GM19463 (cell line): ENCODE results near the gene IARS1.
A peak's percentile ranks its signal among the peaks of the same experiment; 100 is the strongest.

Experiments
- ATAC-seq: cut with Tn5 transposase; IDR thresholded peaks from one replicate; pipeline ENCODE4 v1.9.1; 2021; ENCODE audit warnings: mild to moderate bottlenecking, moderate library complexity; ENCODE audit not compliant: unreplicated experiment

Gene IARS1

GRCh38 chr9:92293452-92294296, at the start of gene IARS1:
IARS1 (minus strand) TSS chr9:92293697; CDS start chr9:92289419, 4,278 bp downstream.
- ATAC-seq: peak; percentile 97

GRCh38 chr9:92342825-92343488, 49.5 kb upstream of the IARS1 start:
- no peak for ATAC-seq

- ATAC-seq: no peak
Observed at GRCh38 chr9:92341578-92341977, 48.1 kb upstream of the IARS1 start.

GRCh38 chr9:92333282-92333634, 39.8 kb upstream of the IARS1 start:
- ATAC-seq: no peak

GRCh38 chr9:92332577-92333281, 39.2 kb upstream of the IARS1 start:
- no peak for ATAC-seq

- ATAC-seq: no peak
Observed at GRCh38 chr9:92328225-92328624, 34.7 kb upstream of the IARS1 start.

- no peak for ATAC-seq
Observed at GRCh38 chr9:92327283-92327850, 33.9 kb upstream of the IARS1 start.

GRCh38 chr9:92325991-92326500, 32.5 kb upstream of the IARS1 start:
- ATAC-seq: peak; percentile 6

GRCh38 chr9:92325269-92325990, 31.9 kb upstream of the IARS1 start, which contains the start of the genes CENPP and NOL8:
CENPP (plus strand) TSS chr9:92325953.
NOL8 (minus strand) TSS chr9:92325350; CDS start chr9:92324161, 1,189 bp downstream.
- peak; percentile 92 for ATAC-seq

GRCh38 chr9:92324889-92325268, 31.4 kb upstream of the IARS1 start:
- ATAC-seq: peak; percentile 4

GRCh38 chr9:92324431-92324830, 30.9 kb upstream of the IARS1 start:
- no peak for ATAC-seq

- no peak for ATAC-seq
Observed at GRCh38 chr9:92315456-92315855, 22.0 kb upstream of the IARS1 start.

- no peak for ATAC-seq
Observed at GRCh38 chr9:92313624-92314012, 20.1 kb upstream of the IARS1 start.

GRCh38 chr9:92312887-92313623, 19.6 kb upstream of the IARS1 start:
- no peak for ATAC-seq

GRCh38 chr9:92310562-92310961, 17.1 kb upstream of the IARS1 start:
- no peak for ATAC-seq

- no peak for ATAC-seq
Observed at GRCh38 chr9:92308893-92309292, 15.4 kb upstream of the IARS1 start.

- ATAC-seq: no peak
Observed at GRCh38 chr9:92300936-92301335, 7.4 kb upstream of the IARS1 start.

- peak; percentile 47 for ATAC-seq
Observed at GRCh38 chr9:92299116-92299515, 5.6 kb upstream of the IARS1 start.

- ATAC-seq: no peak
Observed at GRCh38 chr9:92298036-92298435, 4.5 kb upstream of the IARS1 start.

GRCh38 chr9:92297611-92298010, 4.1 kb upstream of the IARS1 start:
- ATAC-seq: no peak
